K562 (cell line): ENCODE results near the gene NCOA3. TPM values are rescaled to one million over a fixed set of nuclear protein-coding genes. Genes with fewer than 3 reads are reported as not detected.

Experiments used
- CC2D1A ChIP-seq: fragments of 450-650 bp; IDR thresholded peaks from 2 replicates; pipeline ENCODE4 v1.6.1; 2017; ENCODE audit warnings: mild to moderate bottlenecking
- ELF2 ChIP-seq: fragments of 250-450 bp; sonication (Bioruptor Pico); IDR thresholded peaks from 2 replicates; pipeline ENCODE4 v1.5.0; 2021; ENCODE audit warnings: mild to moderate bottlenecking
- HDAC2 ChIP-seq: fragments of 450-650 bp; IDR thresholded peaks from 2 replicates; pipeline ENCODE4 v1.6.1; 2016; ENCODE audit warnings: mild to moderate bottlenecking
- KDM1A ChIP-seq, 2 experiments: fragments of 450-650 bp; IDR thresholded peaks; 2 replicates each; pipeline ENCODE4 v1.6.1; 2016; ENCODE audit warnings: mild to moderate bottlenecking in 2 of 2
- NR2C1 ChIP-seq, 2 experiments: fragments of 450-650 bp; IDR thresholded peaks; 2 replicates each; pipeline ENCODE4 v1.6.1; 2017; ENCODE audit warnings: mild to moderate bottlenecking in 2 of 2, antibody characterized with exemption in 1 of 2, inconsistent platforms in 1 of 2, missing compliant biosample characterization in 1 of 2, missing genetic modification characterization in 1 of 2
- polyA plus RNA-seq, 8 experiments: library from polyadenylated mRNA; depleted of rRNA in 4 of 8; stranded (reverse) in 5 of 8; unstranded in 3 of 8; fragments of >200 nt; fragmentation: Nextera tagmentation in 2 of 8; fragmentation: Illumina TruSeq in 1 of 8; extraction: Ambion mirVana in 2 of 8; extraction: Trizol in 1 of 8; gene quantifications; 2 replicates each; pipeline versions ENCODE4 v1.2.1 to v1.2.3, GENCODE V29; 2011 to 2014; ENCODE audit warnings: inconsistent platforms in 1 of 8, missing spikeins in 1 of 8
- total RNA-seq, 7 experiments: library from RNA; depleted of rRNA in 6 of 7; stranded (reverse); fragments of >200 nt in 6 of 7; fragmentation: Illumina TruSeq in 2 of 7; extraction: Trizol in 2 of 7; gene quantifications; 2 replicates each; pipeline versions ENCODE4 v1.2.1 to v1.2.3, GENCODE V29; 2011 to 2021; ENCODE audit warnings: low replicate concordance in 1 of 7
- TF ChIP-seq, protein P1 (sequence below), 3 experiments: IDR thresholded peaks in 2 of 3; conservative IDR thresholded peaks in 1 of 3; 2 replicates each; pipeline ENCODE4 v1.5.1; 2011 to 2012; ENCODE audit warnings: low read length in 3 of 3, mild to moderate bottlenecking in 3 of 3, control low read depth in 2 of 3, improper control_type of control experiment in 1 of 3, inconsistent platforms in 1 of 3, low read depth in 1 of 3, mixed read lengths in 1 of 3, moderate library complexity in 1 of 3; ENCODE audit not compliant: insufficient read depth in 2 of 3
- TF ChIP-seq, protein P2 (sequence below): fragments of 450-650 bp; IDR thresholded peaks from 2 replicates; pipeline ENCODE4 v1.6.1; 2016; ENCODE audit warnings: mild to moderate bottlenecking
- TF ChIP-seq, protein P3 (sequence below): fragments of 250-450 bp; sonication (Bioruptor Pico); IDR thresholded peaks from 2 replicates; pipeline ENCODE4 v1.8.0; 2021; ENCODE audit warnings: borderline replicate concordance, mild to moderate bottlenecking, moderate library complexity; ENCODE audit not compliant: poor library complexity, severe bottlenecking

Gene NCOA3
- total and polyA plus RNA-seq, 9 of the 15 experiments (the other 6 are each of a cell fraction or from before 2014, with no cell fraction given) = 3.2 to 24.3 (median 14.4) TPM

DNA sequence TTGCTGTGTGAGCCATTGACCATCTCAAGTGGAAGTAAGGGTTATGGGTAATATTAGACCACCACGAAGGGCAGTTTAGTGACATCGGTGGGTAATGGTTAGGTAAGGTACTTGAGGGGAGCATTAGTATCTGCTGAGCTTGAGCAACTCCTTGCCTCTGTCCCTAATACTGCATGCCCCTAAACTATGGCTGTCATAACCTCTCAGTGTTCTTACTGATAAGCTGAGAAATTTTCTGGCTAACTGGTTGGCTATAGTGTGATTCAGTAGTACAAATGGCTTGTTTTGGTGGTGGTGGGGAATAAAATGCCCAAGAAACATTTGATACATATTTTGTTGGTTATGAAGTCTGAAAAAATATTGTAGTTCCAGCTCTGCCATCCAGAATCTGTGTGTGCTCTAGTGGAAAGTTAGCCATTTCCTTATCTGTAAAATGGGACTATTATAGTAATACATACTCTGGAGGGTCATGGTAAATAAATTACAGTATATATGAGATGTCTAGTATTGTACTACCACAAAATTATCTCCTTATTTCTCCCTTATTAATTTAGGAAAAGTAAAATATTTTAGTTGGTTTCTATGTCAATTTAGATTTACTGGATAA lies 113.1 kb downstream of the NCOA3 start (continued):
- TF ChIP-seq, protein P1, sequence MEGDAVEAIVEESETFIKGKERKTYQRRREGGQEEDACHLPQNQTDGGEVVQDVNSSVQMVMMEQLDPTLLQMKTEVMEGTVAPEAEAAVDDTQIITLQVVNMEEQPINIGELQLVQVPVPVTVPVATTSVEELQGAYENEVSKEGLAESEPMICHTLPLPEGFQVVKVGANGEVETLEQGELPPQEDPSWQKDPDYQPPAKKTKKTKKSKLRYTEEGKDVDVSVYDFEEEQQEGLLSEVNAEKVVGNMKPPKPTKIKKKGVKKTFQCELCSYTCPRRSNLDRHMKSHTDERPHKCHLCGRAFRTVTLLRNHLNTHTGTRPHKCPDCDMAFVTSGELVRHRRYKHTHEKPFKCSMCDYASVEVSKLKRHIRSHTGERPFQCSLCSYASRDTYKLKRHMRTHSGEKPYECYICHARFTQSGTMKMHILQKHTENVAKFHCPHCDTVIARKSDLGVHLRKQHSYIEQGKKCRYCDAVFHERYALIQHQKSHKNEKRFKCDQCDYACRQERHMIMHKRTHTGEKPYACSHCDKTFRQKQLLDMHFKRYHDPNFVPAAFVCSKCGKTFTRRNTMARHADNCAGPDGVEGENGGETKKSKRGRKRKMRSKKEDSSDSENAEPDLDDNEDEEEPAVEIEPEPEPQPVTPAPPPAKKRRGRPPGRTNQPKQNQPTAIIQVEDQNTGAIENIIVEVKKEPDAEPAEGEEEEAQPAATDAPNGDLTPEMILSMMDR (IDR thresholded peaks at IDR 0.05 in 2 of 3, conservative IDR thresholded peaks at IDR 0.05 in 1 of 3; ENCODE audit: insufficient read depth in 2 of 3, low read depth in 1 of 3, low read length in 3 of 3) = 0 out of 6 replicates have a peak, but pooled peaks of 1 of the 3 experiments have one; percentile 13
- TF ChIP-seq HDAC2 = 0 out of 2 replicates have a peak, but pooled peaks have one; percentile 13
- TF ChIP-seq CC2D1A = no peak
- TF ChIP-seq, protein P2, sequence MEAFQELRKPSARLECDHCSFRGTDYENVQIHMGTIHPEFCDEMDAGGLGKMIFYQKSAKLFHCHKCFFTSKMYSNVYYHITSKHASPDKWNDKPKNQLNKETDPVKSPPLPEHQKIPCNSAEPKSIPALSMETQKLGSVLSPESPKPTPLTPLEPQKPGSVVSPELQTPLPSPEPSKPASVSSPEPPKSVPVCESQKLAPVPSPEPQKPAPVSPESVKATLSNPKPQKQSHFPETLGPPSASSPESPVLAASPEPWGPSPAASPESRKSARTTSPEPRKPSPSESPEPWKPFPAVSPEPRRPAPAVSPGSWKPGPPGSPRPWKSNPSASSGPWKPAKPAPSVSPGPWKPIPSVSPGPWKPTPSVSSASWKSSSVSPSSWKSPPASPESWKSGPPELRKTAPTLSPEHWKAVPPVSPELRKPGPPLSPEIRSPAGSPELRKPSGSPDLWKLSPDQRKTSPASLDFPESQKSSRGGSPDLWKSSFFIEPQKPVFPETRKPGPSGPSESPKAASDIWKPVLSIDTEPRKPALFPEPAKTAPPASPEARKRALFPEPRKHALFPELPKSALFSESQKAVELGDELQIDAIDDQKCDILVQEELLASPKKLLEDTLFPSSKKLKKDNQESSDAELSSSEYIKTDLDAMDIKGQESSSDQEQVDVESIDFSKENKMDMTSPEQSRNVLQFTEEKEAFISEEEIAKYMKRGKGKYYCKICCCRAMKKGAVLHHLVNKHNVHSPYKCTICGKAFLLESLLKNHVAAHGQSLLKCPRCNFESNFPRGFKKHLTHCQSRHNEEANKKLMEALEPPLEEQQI = peak; percentile 53; the same call in 1 of the 2 replicates
- TF ChIP-seq KDM1A (IDR thresholded peaks at IDR 0.05) = peak in 1 of 2 experiments; percentile 62; a peak in 1 of 4 replicates
- TF ChIP-seq, protein P3, sequence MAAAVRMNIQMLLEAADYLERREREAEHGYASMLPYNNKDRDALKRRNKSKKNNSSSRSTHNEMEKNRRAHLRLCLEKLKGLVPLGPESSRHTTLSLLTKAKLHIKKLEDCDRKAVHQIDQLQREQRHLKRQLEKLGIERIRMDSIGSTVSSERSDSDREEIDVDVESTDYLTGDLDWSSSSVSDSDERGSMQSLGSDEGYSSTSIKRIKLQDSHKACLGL (CRISPR knock-in tag) = no peak
- TF ChIP-seq ELF2 (CRISPR knock-in tag) = no peak
- 0 out of 2 replicates have a peak, but pooled peaks have one; percentile 24 for TF ChIP-seq NR2C1 (IDR thresholded peaks at IDR 0.05)
- TF ChIP-seq NR2C1 (tag; IDR thresholded peaks at IDR 0.05) = no peak
